GM18907 (cell line): ENCODE results near the gene RAG1.

Experiments
- ATAC-seq: cut with Tn5 transposase; IDR thresholded peaks from one replicate; pipeline ENCODE4 v1.9.1; 2021; ENCODE audit warnings: mild to moderate bottlenecking, moderate library complexity; ENCODE audit not compliant: unreplicated experiment

Gene RAG1

GRCh38 chr11:36588099-36588498 is 20.3 kb downstream of the RAG1 start:
- no peak for ATAC-seq

DNA sequence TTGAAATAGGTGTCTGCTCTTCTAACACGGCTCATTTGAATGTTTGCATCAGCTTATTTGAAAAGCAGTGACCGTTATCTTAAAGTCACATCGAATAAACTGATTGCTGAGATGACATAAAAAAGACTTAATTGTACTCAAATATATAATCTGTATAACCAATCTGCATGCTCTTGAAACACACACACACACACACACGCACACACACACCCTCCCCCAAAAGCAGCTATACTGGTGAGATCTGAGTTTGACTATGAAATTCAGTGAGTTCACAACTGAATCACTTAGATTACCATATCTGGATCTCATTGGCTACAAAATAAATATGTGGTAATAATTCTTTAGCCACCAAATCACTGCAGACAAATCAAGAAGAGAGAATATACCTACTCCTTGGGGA is 22.7 kb downstream of the RAG1 start:
- ATAC-seq = no peak

- no peak for ATAC-seq
These were observed 23.6 kb downstream of the RAG1 start for GRCh38 chr11:36591433-36591832.

GRCh38 chr11:36594316-36594989 is 26.6 kb downstream of the RAG1 start, which contains the start of gene IFTAP:
TSS of gene IFTAP (plus strand) at chr11:36594502. CDS start at chr11:36610104, 15,602 bp downstream.
- ATAC-seq = peak; percentile 94

GRCh38 chr11:36596880-36597279 is 29.1 kb downstream of the RAG1 start:
- ATAC-seq = no peak

GRCh38 chr11:36598051-36598450 is 30.2 kb downstream of the RAG1 start, which contains the start of gene RAG2:
TSS of gene RAG2 (minus strand) at chr11:36598236. CDS start at chr11:36594168, 4,068 bp downstream.
- ATAC-seq = no peak

DNA sequence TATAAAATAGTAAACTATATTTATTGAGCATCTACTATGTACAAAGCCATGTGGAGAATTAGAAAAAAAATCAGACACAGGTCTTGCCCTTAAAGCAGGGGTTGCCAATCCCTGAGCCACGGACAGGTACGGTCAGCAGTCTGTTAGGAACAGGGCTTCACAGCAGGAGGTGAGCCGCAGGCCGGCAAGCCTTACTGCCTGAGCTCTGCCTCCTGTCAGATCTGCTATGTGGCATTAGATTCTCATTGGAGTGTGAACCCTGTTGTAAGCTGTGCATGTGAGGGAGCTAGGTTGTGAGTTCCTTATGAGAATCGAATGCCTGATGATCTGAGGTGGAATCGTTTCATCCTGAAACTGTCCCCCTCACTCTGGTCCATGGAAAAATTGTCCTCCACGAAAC is 32.4 kb downstream of the RAG1 start:
- no peak for ATAC-seq

DNA sequence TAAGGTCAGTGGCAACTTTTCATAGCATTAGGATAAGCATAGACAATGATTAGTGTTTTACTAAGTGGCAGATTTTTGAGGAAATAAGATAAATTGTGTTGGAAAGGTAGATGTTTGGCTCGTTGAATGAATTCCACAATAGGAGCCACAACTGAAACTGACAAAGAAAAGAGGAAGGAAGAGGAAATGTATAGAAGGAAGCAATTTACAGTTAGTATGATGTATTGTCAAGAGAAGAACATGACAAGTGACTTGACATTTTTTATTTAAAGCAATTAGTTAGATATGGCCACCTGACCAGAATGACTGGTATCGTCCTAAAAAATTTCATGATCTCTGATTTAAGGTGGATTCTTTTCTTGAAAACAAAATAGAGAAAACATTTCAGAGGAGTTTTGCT is 33.3 kb downstream of the RAG1 start:
- no peak for ATAC-seq

GRCh38 chr11:36602135-36602534 is 34.3 kb downstream of the RAG1 start:
- ATAC-seq = no peak

DNA sequence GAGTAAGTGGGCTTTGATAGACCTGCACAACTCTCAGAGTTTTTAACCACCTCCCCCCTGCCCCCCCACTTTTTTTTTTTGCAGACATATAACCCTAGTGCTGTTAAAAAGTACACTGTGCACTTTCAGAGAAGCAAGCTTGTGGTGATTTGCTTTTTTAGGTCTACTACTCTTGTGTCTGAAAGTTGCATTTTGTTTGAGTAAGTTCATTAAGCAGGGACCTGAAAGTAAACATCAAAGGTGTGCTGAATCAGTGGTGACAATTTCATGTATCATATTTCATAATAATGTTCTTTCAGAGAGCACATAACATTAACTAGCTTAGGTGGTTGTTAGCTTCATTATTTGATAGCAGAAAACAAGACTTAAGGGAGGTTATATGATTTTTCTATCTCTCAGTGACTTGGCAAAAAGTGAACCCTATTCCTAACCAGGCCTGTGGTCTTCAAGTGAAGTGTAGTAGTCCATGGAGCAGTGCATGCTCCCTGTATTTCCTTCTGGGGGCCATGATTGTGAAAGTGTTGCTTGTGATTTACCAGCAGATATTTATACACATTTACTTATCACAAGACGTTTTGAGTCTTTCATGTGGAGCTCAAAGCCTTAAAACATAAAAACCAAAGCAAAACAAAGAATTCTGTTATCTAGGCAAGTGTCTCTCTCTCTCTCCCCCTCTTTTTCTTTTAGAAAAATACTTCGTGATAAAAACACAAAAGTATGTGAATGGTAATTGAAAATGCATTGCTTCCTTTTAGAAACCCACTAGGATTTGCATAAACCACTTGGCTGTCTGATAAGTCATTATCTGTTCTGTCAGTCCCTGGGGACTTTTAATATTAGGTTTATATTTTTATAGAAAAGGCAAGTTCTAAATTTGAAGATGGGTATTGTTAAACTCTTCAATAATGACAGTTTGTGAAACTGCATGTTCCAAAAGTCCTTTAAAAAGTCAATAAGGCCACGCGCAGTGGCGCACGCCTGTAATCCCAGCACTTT is 37.7 kb downstream of the RAG1 start:
- peak; percentile 82 for ATAC-seq

DNA sequence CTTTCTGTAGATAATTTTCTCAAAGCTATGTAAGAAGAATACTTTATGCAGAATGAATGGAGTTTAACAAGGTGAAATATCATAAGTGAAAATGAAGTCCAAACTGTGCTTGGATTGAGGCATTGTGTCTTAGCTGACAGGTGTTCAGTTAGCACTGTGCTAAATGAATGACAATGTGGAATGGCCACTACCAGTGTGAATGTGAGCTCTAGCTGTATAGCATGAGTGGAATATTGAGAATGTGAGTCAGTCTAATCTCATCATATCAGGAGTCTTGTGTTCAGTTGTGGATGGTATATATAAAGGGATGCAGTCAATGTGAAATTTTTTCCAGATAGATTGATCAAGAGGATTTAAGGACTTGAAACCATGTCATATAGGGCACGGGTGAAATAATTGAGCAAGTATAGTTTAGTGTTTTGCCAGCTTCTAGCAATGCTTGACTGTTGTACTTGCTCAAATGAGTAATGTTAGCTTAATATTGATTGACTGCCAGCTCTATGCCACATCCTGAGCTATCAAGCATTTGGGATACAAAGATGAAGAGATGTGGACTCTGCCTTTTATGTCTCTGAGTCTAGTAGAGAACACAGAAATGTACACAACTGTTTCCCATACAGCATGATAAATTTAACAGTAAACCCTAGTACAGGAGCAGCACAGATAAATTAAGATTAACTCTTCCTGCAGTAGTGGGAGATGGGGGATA is 40.8 kb downstream of the RAG1 start:
- no peak for ATAC-seq

DNA sequence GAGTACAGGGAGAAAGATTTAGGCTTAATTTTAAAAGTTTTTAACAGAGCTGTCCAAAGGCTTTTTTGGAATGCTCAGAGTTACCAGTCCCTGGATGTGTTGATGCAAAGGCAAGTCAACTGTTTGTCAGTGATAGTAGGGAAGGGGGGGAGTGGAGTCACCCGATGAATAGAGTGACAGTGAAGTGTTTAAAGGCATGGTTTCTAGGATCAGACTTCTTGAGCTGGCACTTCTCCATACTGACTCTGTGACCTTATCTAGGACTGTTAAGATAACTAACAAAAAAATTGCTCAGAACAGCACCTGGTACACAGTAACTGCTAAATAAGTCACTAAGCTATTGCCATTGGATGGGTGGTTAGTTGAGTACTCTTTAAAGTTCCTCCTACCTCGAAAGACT is 41.6 kb downstream of the RAG1 start:
- no peak for ATAC-seq

GRCh38 chr11:36615826-36616225 is 48.0 kb downstream of the RAG1 start:
- no peak for ATAC-seq

DNA sequence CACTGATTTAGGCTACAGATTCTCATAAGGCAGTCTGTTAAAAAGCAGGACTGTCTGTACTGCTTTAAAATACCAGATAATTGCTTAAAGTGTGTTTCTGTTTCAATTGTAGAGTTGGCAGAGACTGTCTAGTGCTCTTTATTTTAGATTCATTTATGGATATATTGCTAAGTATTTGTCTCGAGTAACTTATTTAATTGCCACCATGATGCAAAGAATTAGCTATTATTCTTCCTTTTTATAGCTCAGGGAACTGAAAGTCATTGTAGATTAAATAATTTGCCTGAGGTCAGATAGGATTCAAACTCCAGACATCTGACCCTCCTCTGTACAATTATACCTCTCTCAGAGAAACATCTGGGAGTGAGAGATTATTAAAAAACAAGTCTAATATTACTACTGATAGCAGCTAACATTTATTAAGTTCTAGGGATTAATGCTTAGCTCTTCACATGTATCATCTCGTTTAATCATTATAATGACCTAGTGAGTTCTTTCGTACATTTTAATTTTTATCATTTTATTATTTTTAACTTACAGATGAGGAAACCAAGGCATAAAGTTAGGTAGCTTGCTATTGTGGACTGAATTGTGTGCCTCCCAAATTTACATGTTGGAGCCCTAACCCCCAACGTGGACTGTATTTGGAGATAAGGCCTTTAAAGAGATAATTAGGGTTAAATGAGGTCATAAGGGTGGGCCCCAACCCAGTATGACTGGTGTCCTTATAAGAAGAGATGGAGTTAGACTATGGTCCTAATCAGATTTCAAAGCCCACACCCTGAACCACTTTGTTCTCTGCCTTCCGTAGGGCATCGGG is 49.9 kb downstream of the RAG1 start:
- ATAC-seq = no peak

DNA sequence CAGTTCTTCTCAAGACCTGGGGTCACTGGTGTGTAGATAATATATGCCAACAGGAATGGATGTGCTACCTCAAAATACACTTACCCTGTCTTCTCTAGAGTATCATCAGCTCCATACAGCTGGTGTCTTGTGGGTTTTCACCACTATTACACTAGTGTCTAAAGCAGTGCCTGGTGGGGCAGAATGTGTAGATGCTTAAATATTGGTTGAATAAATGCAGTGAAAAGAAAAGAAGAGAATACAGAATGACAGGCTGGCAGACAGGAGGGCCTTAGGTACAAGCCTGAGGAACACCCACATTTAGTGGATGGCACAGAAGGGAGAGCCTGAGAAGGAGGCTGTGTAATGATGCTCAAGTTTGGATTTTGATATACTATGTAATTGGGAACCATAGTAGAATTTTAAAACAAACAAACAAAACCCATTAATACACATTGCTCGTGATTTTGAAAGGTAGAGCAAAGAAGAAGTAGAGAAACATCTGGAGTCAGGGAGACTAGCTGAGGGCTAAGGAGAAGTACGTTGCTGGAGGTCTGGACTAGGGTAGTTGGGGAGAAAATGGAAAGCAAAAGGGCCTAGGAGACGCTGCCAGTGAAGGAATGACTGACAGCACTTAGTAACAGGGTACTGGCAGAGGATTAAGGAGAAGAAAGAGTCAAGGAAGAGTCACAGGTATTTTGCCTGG is 50.7 kb downstream of the RAG1 start:
- ATAC-seq = no peak

DNA sequence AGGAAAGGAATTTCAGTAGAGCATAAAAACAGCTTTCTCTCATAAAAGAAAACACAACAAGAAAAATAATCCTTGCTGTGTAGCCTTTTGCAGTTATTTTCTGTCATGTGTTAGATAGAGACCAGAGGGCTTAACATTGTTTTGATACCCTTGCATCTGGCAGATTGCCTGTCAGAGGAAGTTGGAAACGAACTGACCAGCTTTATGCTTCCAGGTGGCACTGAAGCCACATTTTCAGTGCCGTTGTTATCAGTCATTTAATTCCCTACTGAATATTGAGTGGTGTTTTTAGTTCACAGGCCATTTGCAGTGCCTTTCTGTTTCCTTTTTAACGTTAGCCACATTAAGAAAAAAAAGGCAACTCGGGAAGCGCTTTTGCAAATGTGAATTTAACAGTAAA is 51.7 kb downstream of the RAG1 start:
- no peak for ATAC-seq

- no peak for ATAC-seq
These were observed 52.4 kb downstream of the RAG1 start for GRCh38 chr11:36620246-36620645.

DNA sequence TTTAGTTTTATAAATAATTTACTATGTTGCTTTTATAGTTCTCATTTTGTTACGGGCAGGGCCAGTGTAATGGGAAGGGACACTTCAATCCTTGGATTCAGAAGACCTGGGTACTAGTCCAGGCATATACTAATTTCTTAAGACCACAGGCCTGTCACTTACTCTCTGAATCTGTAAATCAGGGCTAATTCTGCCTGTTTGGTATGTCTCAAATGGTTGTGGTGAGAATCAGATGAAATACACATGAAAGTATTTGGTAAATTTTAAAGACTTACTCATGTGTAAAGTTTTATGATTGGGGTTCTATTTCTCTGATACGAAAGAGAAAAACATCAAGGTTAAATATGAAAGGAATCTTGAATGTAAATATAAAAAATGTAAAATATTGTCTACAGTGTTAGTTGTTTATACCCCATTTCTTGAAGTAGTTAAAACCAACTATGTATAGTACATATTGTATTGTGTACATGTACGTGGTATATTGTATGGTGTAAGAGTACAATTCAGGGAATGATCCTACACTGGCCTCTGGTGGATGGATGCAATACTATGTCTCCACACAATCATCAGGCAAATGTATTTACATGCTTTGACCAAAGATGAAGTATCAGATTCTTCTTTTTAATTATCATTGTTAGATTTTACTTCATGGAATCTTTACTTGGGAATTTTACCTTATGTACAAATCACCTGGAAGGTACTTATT is 54.8 kb downstream of the RAG1 start:
- ATAC-seq = peak; percentile 77

GRCh38 chr11:36623494-36623893 is 55.7 kb downstream of the RAG1 start:
- ATAC-seq = no peak
